ENCODE data around the gene ATXN1.
"Not testable (repeated sequence)": the region's sequence is repeated elsewhere in the genome, so short reads cannot be mapped to it uniquely, and the experiment has no call there.

Gene ATXN1

GRCh38 chr6:16402581-16402900 lies 358.7 kb downstream of the ATXN1 start:
- no peak for DNase-seq

- no peak for DNase-seq
These were observed 361.0 kb downstream of the ATXN1 start for GRCh38 chr6:16400248-16400760.

GRCh38 chr6:16399695-16400094 lies 361.6 kb downstream of the ATXN1 start:
- DNase-seq = no peak

- no peak for DNase-seq
These were observed 362.1 kb downstream of the ATXN1 start for GRCh38 chr6:16399158-16399557.

GRCh38 chr6:16398587-16398986 lies 362.7 kb downstream of the ATXN1 start:
- DNase-seq = no peak

GRCh38 chr6:16397623-16398022 lies 363.6 kb downstream of the ATXN1 start:
- DNase-seq = no peak

- no peak for DNase-seq
These were observed 364.6 kb downstream of the ATXN1 start for GRCh38 chr6:16396497-16397319.

GRCh38 chr6:16394632-16395031 lies 366.6 kb downstream of the ATXN1 start:
- no peak for DNase-seq

GRCh38 chr6:16393326-16393725 lies 367.9 kb downstream of the ATXN1 start:
- DNase-seq = no peak

GRCh38 chr6:16392010-16392409 lies 369.2 kb downstream of the ATXN1 start:
- no peak for DNase-seq

GRCh38 chr6:16391451-16391912 lies 369.8 kb downstream of the ATXN1 start:
- DNase-seq = no peak

- not testable (repeated sequence) for DNase-seq
These were observed 370.3 kb downstream of the ATXN1 start for GRCh38 chr6:16390909-16391450.

- no peak for DNase-seq
These were observed 371.6 kb downstream of the ATXN1 start for GRCh38 chr6:16389642-16390041.

GRCh38 chr6:16388488-16388887 lies 372.8 kb downstream of the ATXN1 start:
- DNase-seq = no peak

- DNase-seq = no peak
These were observed 375.2 kb downstream of the ATXN1 start for GRCh38 chr6:16386057-16386456.

GRCh38 chr6:16383607-16384206 lies 377.6 kb downstream of the ATXN1 start:
- DNase-seq = no peak

- not testable (repeated sequence) for DNase-seq
These were observed 379.3 kb downstream of the ATXN1 start for GRCh38 chr6:16381968-16382367.

GRCh38 chr6:16380220-16380809 lies 380.9 kb downstream of the ATXN1 start:
- no peak for DNase-seq

- not testable (repeated sequence) for DNase-seq
These were observed 382.9 kb downstream of the ATXN1 start for GRCh38 chr6:16378360-16378759.

GRCh38 chr6:16377470-16377869 lies 383.8 kb downstream of the ATXN1 start:
- DNase-seq = no peak

- DNase-seq = no peak
These were observed 385.4 kb downstream of the ATXN1 start for GRCh38 chr6:16375843-16376242.

GRCh38 chr6:16375206-16375605 lies 386.1 kb downstream of the ATXN1 start:
- DNase-seq = no peak

GRCh38 chr6:16374461-16375200 lies 386.6 kb downstream of the ATXN1 start:
- no peak for DNase-seq

All from SHP77 (cell line).